Activated T-helper 1 cell treated with anti-CD3 and anti-CD28 coated beads, Interleukin-12 subunit alpha, Interleukin-12 subunit beta, Interleukin-2, Interleukin-4 antibody, amounts not matched to agents 30 ng/mL and 10 ng/mL and 1 ng/mL, durations not matched to agents 14 hours and 24 hours and 36 hours (primary cell): ENCODE measurements around the gene IFNGR2. TPM values are rescaled to one million over a fixed set of nuclear protein-coding genes. Genes with fewer than 3 reads are reported as not detected.

Experiments
- DNase-seq: peaks from one replicate; pipeline ENCODE4 v3.0.0; 2021; ENCODE audit warnings: low spot score
- H3K27ac Mint-ChIP-seq: one replicate; pipeline ENCODE4 v1.8.0; 2021; ENCODE audit warnings: mild to moderate bottlenecking, mixed read lengths
- H3K27me3 Mint-ChIP-seq: one replicate; pipeline ENCODE4 v1.8.0; 2022; ENCODE audit warnings: mild to moderate bottlenecking, moderate library complexity, mixed read lengths; ENCODE audit not compliant: insufficient read depth
- H3K36me3 Mint-ChIP-seq: one replicate; pipeline ENCODE4 v1.8.0; 2021; ENCODE audit warnings: low read depth, mixed read lengths
- H3K4me1 Mint-ChIP-seq: one replicate; pipeline ENCODE4 v1.8.0; 2021; ENCODE audit warnings: low read depth, mixed read lengths
- H3K4me3 Mint-ChIP-seq: one replicate; pipeline ENCODE4 v1.8.0; 2021; ENCODE audit warnings: mild to moderate bottlenecking, moderate library complexity, mixed read lengths
- H3K9me3 Mint-ChIP-seq: one replicate; pipeline ENCODE4 v1.8.0; 2021; ENCODE audit warnings: mixed read lengths
- intact Hi-C: fragments of 100-400 bp; cut with micrococcal nuclease; formaldehyde crosslinking; loops from one replicate; pipeline ENCODE4 v1.15.1; 2024
- total RNA-seq: library from RNA; stranded (reverse); gene quantifications from 2 replicates; pipeline ENCODE4 v1.2.3, GENCODE V29; 2022

The IFNGR2 gene
- total RNA-seq, 1 donor from 2014 or later, result 3.7 TPM

DNA sequence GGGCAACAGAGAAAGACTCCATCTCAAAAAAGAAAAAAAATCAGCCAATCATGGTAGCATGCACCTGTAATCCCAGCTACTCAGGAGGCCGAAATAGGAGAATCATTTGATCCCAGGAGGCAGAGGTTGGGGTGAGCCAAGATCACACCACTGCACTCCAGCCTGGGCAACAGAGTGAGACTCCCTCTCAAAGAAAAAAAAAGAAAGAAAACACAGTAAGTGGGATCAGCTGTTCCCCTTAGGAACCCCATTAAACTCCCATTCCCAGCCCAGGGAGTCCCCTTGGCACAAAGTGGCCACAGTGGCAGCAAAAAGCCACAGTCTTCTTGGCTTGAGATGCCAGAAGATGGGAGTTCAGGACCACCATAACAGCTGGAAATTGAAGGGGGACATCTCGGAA is 67.5 kb downstream of the IFNGR2 start:
- peaks cover 2% of the 10 kb centered on the region for H3K36me3 Mint-ChIP-seq

DNA sequence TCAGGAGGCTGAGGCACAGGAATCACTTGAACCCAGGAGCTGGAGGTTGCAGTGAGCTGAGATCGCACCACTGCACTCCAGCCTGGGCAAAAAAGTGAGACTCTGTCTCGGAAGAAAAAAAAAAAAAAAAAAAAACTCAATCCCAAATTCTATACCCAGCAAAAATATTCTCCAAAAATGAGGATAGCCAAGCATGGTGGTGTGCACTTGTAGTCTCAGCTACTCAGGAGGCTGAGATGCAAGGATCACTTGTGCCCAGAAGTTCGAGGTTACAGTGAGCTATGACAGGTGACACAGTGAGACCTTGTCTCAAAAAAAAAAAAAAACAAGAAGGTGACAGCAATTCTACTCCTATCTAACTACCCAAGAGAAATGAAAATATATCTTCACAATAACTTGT is 70.1 kb downstream of the IFNGR2 start:
- Mint-ChIP-seq H3K4me1 (peaks cover 12% of the 10 kb centered on the region), H3K27me3 (no peaks in the 10 kb centered on the region), H3K9me3 (no peaks in the 10 kb centered on the region), H3K27ac (no peak overlapping the region), H3K4me3 (no peak overlapping the region), H3K36me3 (no peaks in the 10 kb centered on the region)
- DNase-seq, result no peak
- intact Hi-C loops, result no loop called here

More for the DNA sequence above, 67.5 kb downstream of the IFNGR2 start:
- no peaks in the 10 kb centered on the region for H3K27me3 Mint-ChIP-seq
- peaks cover 3% of the 10 kb centered on the region for H3K4me1 Mint-ChIP-seq
- no peak overlapping the region for H3K4me3 Mint-ChIP-seq
- DNase-seq, result no peak
- H3K9me3 Mint-ChIP-seq, result no peaks in the 10 kb centered on the region
- intact Hi-C loops, result no loop called here
- H3K27ac Mint-ChIP-seq, result no peak overlapping the region

GRCh38 chr21:33477066-33477465 is 73.9 kb downstream of the IFNGR2 start:
- Mint-ChIP-seq H3K4me3 (peak overlapping the region; percentile 39), H3K9me3 (no peaks in the 10 kb centered on the region), H3K27ac (no peak overlapping the region), H3K36me3 (no peaks in the 10 kb centered on the region), H3K27me3 (no peaks in the 10 kb centered on the region), H3K4me1 (peaks cover 26% of the 10 kb centered on the region)
- intact Hi-C loops, result no loop called here
- no peak for DNase-seq

DNA sequence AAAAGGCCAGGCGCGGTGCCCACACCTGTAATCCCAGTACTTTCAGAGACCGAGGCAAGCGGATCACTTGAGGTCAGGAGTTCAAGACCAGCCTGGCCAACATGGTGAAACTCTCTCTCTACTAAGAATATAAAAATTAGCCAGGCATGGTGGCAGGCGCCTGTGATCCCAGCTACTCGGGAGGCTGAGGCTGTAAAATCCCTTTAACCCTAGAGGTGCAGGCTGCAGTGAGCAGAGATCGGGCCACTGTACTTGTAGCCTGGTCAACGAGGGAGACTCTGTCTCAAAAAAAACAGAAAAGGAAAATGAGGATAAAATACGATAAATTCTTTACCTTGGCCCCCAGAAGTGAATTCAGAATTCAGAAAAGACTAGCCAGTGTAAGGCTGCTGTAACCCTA is 75.0 kb downstream of the IFNGR2 start:
- Mint-ChIP-seq H3K9me3 (no peaks in the 10 kb centered on the region), H3K4me1 (peaks cover 26% of the 10 kb centered on the region), H3K27ac (peak overlapping the region; percentile 84), H3K4me3 (peak overlapping the region; percentile 82), H3K27me3 (peaks cover 3% of the 10 kb centered on the region), H3K36me3 (no peaks in the 10 kb centered on the region)
- intact Hi-C loops, result loop anchor here (2.0 kb wide), 1 partner anchor 111 kb away; the partner anchor contains the start of gene DONSON
- DNase-seq, result no peak

DNA sequence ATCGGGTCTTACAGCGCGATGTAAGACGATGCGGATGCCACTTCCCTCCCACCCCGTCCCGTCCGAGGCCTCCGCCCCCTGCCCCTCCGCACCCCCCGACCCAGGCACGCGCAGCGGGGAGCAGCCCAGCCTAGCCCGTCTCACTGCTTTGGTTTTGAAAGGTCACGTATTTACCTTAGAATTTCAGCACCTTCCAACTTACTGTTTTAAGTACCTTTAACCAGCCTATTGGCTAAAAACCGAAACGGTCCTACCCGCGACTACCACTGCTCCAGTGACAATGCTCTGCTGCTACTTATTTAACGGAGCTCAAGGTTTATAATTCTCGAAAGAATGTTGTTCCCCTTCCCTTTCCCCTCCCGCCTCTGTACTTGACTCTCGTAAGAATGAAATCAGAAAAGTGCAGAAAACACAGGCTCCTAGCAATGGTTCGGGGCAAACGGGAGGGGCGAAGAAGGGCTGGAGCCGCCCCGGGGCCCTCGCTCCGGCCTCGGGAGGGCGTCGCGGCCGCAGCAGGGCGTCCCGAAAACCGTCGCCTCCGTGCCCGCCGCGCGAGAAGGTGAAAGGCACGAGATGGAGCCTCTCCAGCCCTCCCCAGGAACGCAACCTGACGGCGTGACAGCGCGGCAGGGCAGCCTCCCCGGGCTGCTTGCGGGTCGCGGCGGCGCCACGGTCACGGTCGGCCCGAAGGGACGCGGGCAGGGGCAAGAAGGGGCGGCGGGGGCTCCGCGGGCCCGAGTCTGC is 75.9 kb downstream of the IFNGR2 start:
- intact Hi-C loops, result loop anchor here (1.0 to 2.0 kb wide), 4 partner anchors 96 to 751 kb away; partner anchors contain the start of genes DONSON, ITSN1 and SYNJ1
- H3K27me3 Mint-ChIP-seq, result peaks cover 5% of the 10 kb centered on the region
- H3K4me1 Mint-ChIP-seq, result peaks cover 23% of the 10 kb centered on the region
- peak overlapping the region; percentile 82 for H3K4me3 Mint-ChIP-seq
- H3K9me3 Mint-ChIP-seq, result no peaks in the 10 kb centered on the region
- peak overlapping the region; percentile 84 for H3K27ac Mint-ChIP-seq
- H3K36me3 Mint-ChIP-seq, result no peaks in the 10 kb centered on the region
- DNase-seq, result peak; percentile 16

DNA sequence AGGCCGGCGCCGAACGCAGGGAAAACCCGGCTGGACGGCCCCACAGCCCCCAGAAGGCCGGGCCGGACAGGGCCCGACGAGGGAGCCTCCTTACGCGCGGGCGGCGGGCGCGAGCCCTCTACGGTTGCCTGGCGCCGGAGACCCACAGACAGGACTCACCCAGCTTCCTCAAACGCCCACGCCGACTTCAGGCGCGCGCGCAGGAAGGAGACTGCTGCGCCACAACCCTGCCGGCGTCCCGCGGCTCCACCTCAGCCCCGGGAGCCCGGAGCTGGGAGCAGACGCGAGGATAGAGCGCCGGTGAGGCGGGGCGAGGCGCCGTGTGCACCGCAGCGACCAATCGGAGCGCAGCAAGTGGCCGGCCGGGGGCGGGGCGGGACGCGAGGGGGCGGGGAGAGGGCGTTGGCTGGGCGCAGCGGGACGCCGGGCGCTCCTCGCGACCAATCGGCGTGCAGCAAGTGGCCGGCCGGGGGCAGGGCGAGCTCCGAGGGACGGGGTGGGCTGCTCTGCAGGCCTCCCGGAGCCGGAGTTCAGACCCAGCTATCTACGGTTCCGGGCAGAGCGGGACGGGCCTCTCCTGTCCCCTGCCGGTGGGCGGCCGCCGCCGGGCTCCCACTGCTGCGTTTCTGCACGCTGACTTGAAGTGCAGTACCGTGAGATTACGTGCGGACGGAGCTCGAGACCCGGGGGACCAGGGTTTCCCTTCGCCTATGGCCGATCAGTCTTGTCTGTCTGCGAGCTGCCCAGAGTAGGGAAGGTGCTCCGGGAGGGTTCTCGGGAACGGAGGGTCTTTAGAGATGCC is 76.7 kb downstream of the IFNGR2 start, which contains the start of gene TMEM50B:
Gene TMEM50B, minus strand, starts transcription at position 296 of the 802 bp plus-strand sequence. CDS start 11,089 bp downstream, outside the sequence.
- H3K36me3 Mint-ChIP-seq, result no peaks in the 10 kb centered on the region
- peak; percentile 93 for DNase-seq

DNA sequence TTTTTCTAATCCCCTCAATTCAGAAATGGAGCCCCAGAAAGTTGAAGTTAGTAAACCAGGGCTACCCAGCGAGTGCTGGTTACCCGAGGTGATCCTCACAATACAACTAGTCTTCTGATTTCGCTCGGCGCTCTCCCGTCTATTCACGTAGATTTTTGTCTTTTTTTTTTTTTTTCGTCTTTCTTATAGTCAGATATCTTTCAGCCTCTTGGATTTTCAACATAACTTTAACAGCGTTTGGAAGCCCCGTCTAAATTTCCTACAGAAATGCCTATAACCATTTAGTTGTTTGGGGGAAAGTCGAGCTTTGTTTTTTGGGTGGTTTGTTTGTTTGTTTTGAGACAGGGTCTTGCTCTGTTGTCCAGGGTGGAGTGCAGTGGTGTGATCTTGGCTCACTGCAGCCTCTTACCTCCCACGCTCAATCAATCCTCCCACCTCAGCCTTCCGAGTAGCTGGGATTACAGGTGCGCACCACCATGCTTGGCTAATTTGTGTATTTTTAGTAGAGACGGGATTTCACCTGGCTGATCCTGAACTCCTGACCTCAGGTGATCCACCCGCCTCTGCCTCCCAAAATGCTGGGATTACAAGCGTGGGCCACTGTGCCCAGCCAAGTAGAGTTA is 77.4 kb downstream of the IFNGR2 start:
- no peak for DNase-seq
- H3K27me3 Mint-ChIP-seq, result peaks cover 6% of the 10 kb centered on the region
- no peaks in the 10 kb centered on the region for H3K9me3 Mint-ChIP-seq
- H3K4me3 Mint-ChIP-seq, result peak overlapping the region; percentile 88
- intact Hi-C loops, result loop anchor here (1.0 to 2.0 kb wide), 5 partner anchors 11 to 708 kb away; partner anchors contain the start of genes DNAJC28 and GART
- peaks cover 23% of the 10 kb centered on the region for H3K4me1 Mint-ChIP-seq
- peak overlapping the region; percentile 83 for H3K27ac Mint-ChIP-seq
- H3K36me3 Mint-ChIP-seq, result no peaks in the 10 kb centered on the region

More for the DNA sequence above, 76.7 kb downstream of the IFNGR2 start, which contains the start of gene TMEM50B:
- intact Hi-C loops, result loop anchor here (1.0 to 2.0 kb wide), 9 partner anchors 11 to 752 kb away; partner anchors contain the start of genes DNAJC28, DONSON, GART and ITSN1
- H3K27me3 Mint-ChIP-seq, result peaks cover 6% of the 10 kb centered on the region
- peaks cover 23% of the 10 kb centered on the region for H3K4me1 Mint-ChIP-seq
- H3K9me3 Mint-ChIP-seq, result no peaks in the 10 kb centered on the region
- H3K27ac Mint-ChIP-seq, result peak within 1 kb of the TSS; percentile 84
- H3K4me3 Mint-ChIP-seq, result peak within 1 kb of the TSS; percentile 88

DNA sequence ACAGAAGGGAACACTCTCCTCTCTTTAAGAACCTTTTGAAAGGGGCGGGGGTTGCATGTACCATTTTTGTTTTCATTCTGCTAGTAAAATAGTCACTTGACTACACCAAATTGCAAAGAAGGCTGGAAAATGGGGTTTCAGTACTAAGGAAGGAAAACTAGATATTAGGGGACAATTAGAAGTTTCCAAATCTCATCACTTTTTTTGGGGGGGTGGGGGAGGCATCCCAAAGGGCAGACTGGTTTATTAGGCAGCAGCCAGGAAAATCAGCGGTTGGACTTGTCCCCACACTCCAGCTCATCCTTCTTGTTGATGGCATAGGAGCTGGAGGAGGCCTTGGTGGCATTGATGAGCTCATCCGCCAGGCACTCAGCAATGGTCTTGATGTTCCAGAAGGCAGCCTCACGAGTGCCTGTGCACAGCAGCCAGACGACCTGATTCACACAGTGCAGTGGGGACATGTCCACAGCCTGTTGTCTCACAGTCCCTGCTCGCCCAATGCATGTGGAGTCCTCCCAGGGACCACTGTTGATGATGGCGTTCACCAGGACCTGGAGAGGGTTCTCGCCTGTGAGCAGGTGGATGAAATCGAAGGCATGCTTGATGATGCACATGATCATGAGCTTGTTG is 78.2 kb downstream of the IFNGR2 start:
- Mint-ChIP-seq H3K9me3 (no peaks in the 10 kb centered on the region), H3K36me3 (no peaks in the 10 kb centered on the region), H3K4me3 (peak overlapping the region; percentile 88), H3K4me1 (peaks cover 23% of the 10 kb centered on the region), H3K27me3 (peaks cover 6% of the 10 kb centered on the region), H3K27ac (no peak overlapping the region)
- intact Hi-C loops, result loop anchor here (2.0 kb wide), 1 partner anchor 33 kb away; no protein-coding TSS in a partner anchor
- no peak for DNase-seq

Other genes with a start within 250 kb of the IFNGR2 start
- 33.3 and 33.5 TPM in 2 replicates for gene IFNAR2, start 173.5 kb upstream of the IFNGR2 start, total RNA-seq
- 20.5 and 21.4 TPM in 2 replicates for gene IL10RB, start 137.0 kb upstream of the IFNGR2 start, total RNA-seq
- gene IFNAR1, start 78.4 kb upstream of the IFNGR2 start, total RNA-seq, result 20.4 and 20.7 TPM in 2 replicates
- 12.0 and 14.0 TPM in 2 replicates for gene TMEM50B, start 76.6 kb downstream of the IFNGR2 start, total RNA-seq
- 0.12 and 0.18 TPM in 2 replicates for gene DNAJC28, start 88.3 kb downstream of the IFNGR2 start, total RNA-seq
- 210 and 228 TPM in 2 replicates for gene GART, start 138.7 kb downstream of the IFNGR2 start, total RNA-seq
- gene SON, start 139.6 kb downstream of the IFNGR2 start, total RNA-seq, result 342 and 361 TPM in 2 replicates
- 37.5 and 38.7 TPM in 2 replicates for gene DONSON, start 185.3 kb downstream of the IFNGR2 start, total RNA-seq
- gene CRYZL1, start 238.3 kb downstream of the IFNGR2 start, total RNA-seq, result 25.6 and 34.8 TPM in 2 replicates
- gene ITSN1, start 239.1 kb downstream of the IFNGR2 start, total RNA-seq, result 4.2 and 4.5 TPM in 2 replicates